ENCODE results near the gene PCDHB1. TPM values are rescaled to one million over a fixed set of nuclear protein-coding genes. Genes with fewer than 3 reads are reported as not detected.
"Not testable (repeated sequence)": the region's sequence is repeated elsewhere in the genome, so short reads cannot be mapped to it uniquely, and the experiment has no call there.

Gene PCDHB1
- total RNA-seq, 1 experiment from 2014 or later = 0.07 TPM

- H3K14ac ChIP-seq (ENCODE audit: insufficient read depth, low read length) = not testable (repeated sequence)
- no CpG with 5 or more reads among the region's 38 CpGs for WGBS (ENCODE audit: extremely low coverage, insufficient read length, low lambda C conversion rate)
Measured at GRCh38 chr5:141096586-141096985, 45.4 kb downstream of the PCDHB1 start.

More at GRCh38 chr5:141096586-141096985, 45.4 kb downstream of the PCDHB1 start:
- H2AK5ac ChIP-seq (ENCODE audit: insufficient read length, low read length); H3K4me2 ChIP-seq (ENCODE audit: insufficient read depth, insufficient read length, low read length); H3T11ph ChIP-seq (ENCODE audit: low read length); H4K5ac ChIP-seq (ENCODE audit: insufficient read length, low read depth, low read length); H4K20me1 ChIP-seq (ENCODE audit: control insufficient read depth, insufficient read depth, insufficient read length); H4K8ac ChIP-seq (replicated peaks; ENCODE audit: insufficient read length, low read depth, low read length); H3K27me3 Mint-ChIP-seq (ENCODE audit: low read depth); H3K79me1 ChIP-seq (ENCODE audit: insufficient read depth, low read depth, low read length, poor library complexity, severe bottlenecking); H3K23ac ChIP-seq (ENCODE audit: insufficient read length, low read depth, low read length); H3K9ac ChIP-seq (ENCODE audit: extremely low read depth, insufficient read length, low read length); H2BK20ac ChIP-seq (ENCODE audit: low read depth, low read length, poor library complexity, severe bottlenecking); H3K4ac ChIP-seq (ENCODE audit: low read depth, low read length); H3K27ac ChIP-seq (ENCODE audit: insufficient read length, low read depth, low read length); H3K4me3 Mint-ChIP-seq; H2BK5ac ChIP-seq (ENCODE audit: insufficient read length, low read length); H2AFZ ChIP-seq (ENCODE audit: low read length); H2BK12ac ChIP-seq (ENCODE audit: insufficient read length, low read depth, low read length); H4K91ac ChIP-seq (ENCODE audit: insufficient read length, low read depth, low read length); H3K56ac ChIP-seq (ENCODE audit: insufficient read length, low read depth, low read length); H2BK120ac ChIP-seq (ENCODE audit: low read depth, low read length, poor library complexity, severe bottlenecking); H3K23me2 ChIP-seq (ENCODE audit: insufficient read length, low read depth, low read length, poor library complexity, severe bottlenecking); H2BK15ac ChIP-seq (ENCODE audit: low read depth, low read length); H3K4me1 ChIP-seq (ENCODE audit: insufficient read depth, low read length); H3K18ac ChIP-seq (ENCODE audit: insufficient read length, low read depth, low read length); H3K27ac Mint-ChIP-seq; DNase-seq; H3K27me3 ChIP-seq (ENCODE audit: insufficient read depth, low read length); H3K9me3 ChIP-seq (ENCODE audit: control insufficient read depth, low read depth, low read length); H3K79me2 ChIP-seq (ENCODE audit: insufficient read depth, low read length): not testable (repeated sequence)
- Mint-ChIP-seq H3K9me3 (peaks cover 47% of the 10 kb centered on the region in 2 experiments), H3K4me1 (peaks cover 11 to 17% of the 10 kb centered on the region in 2 experiments), H3K36me3 (ENCODE audit: insufficient read depth in 1 of 3, low read depth in 3 of 3) (peaks cover 29 to 65% (median 47%) of the 10 kb centered on the region in 3 experiments)
